PFSK-1 (cell line): ENCODE data around the gene ALX4.

Experiments used
- FOXP2 ChIP-seq: optimal IDR thresholded peaks from 2 replicates; pipeline ENCODE3; 2011; ENCODE audit warnings: borderline replicate concordance, control low read depth, inconsistent platforms; ENCODE audit not compliant: insufficient read depth; ENCODE audit errors: extremely low read length, extremely low read depth
- POLR2AphosphoS5 ChIP-seq: IDR thresholded peaks from 2 replicates; pipeline ENCODE4 v1.6.1; 2012; ENCODE audit warnings: low read depth, mild to moderate bottlenecking, control low read depth, low read length, moderate library complexity
- REST ChIP-seq, 2 experiments: IDR thresholded peaks; 2 replicates each; pipeline versions ENCODE4 v1.6.1 to v1.8.0; 2011 to 2012; ENCODE audit warnings: low read depth in 2 of 2, low read length in 2 of 2, control low read depth in 1 of 2, inconsistent platforms in 1 of 2, mild to moderate bottlenecking in 1 of 2, moderate library complexity in 1 of 2; ENCODE audit not compliant: insufficient read depth in 1 of 2
- SIN3A ChIP-seq: IDR thresholded peaks from 2 replicates; pipeline ENCODE4 v1.6.1; 2012; ENCODE audit warnings: mild to moderate bottlenecking, low read length, moderate library complexity, borderline replicate concordance; ENCODE audit not compliant: insufficient read depth
- TAF1 ChIP-seq: IDR thresholded peaks from 2 replicates; pipeline ENCODE4 v1.6.1; 2012; ENCODE audit warnings: low read length, control low read depth, borderline replicate concordance; ENCODE audit not compliant: insufficient read depth

Gene ALX4

DNA sequence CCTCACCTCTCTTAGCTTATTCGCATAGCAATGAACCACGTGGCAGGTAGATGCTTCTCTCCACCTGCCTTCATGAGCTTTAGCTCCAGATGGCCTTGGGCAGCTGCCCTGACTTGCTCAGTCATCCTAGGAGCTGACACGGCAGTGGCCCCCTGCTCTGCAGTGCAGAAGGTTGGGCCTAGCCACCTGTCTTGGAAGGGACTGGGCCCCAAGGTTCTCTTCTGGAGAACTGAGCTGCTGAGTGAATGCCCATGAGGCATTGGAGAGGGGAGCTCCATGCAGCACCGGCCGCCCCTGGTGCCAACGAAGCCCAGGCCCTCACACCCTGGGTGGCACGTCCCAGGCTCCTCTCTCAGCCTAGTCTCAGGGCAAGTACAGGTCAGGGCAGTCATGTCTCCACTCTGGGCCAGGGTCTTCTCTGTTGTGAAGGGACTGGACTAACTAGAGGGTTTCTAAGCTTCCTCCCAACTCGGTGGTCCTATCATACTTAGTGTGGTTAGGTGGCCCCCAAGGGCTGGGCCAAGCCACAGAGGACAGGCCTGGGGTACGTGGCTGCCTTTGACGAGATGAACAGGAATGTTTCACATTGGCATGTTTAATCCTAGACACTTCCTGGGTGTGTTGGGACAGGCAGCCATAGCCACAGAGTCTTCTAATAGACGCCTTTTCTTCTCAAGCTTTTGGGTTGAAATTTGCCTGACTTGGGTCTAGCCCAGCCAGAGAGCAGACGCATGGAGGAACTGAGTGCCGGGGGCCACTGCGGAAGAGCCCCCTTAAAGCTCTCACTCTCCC lies 47.9 kb downstream of the ALX4 start:
- TF ChIP-seq POLR2AphosphoS5 (no peak), TAF1 (no peak), REST (IDR thresholded peaks at IDR 0.05; ENCODE audit: insufficient read depth in 1 of 2, low read depth in 2 of 2, low read length in 2 of 2) (no peak), SIN3A (no peak), FOXP2 (no peak)

- TF ChIP-seq POLR2AphosphoS5 (no peak), SIN3A (no peak), TAF1 (no peak), FOXP2 (no peak), REST (IDR thresholded peaks at IDR 0.05; ENCODE audit: insufficient read depth in 1 of 2, low read depth in 2 of 2, low read length in 2 of 2) (no peak)
Observed at GRCh38 chr11:44260081-44260480, 49.9 kb downstream of the ALX4 start.

GRCh38 chr11:44258839-44259420 lies 51.0 kb downstream of the ALX4 start:
- no peak for TF ChIP-seq FOXP2
- no peak for TF ChIP-seq POLR2AphosphoS5
- TF ChIP-seq TAF1: no peak
- no peak for TF ChIP-seq SIN3A
- TF ChIP-seq REST (IDR thresholded peaks at IDR 0.05; ENCODE audit: insufficient read depth in 1 of 2, low read depth in 2 of 2, low read length in 2 of 2): no peak

DNA sequence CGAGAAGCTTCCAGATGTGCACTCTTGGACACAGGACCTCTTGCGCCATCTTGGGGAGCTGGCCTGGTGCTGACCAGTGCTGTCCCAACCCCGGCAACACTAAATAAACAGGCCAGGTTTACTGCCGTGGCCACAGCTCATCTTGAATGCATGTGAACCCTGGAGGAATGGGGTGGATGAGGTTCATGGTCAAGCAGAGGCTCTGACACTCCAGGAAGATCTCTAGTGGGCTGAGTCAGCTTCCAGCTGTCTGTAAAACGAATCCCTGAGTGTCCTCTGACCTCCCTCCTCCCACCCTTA lies 51.8 kb downstream of the ALX4 start:
- TF ChIP-seq FOXP2 (no peak), SIN3A (no peak), REST (IDR thresholded peaks at IDR 0.05; ENCODE audit: insufficient read depth in 1 of 2, low read depth in 2 of 2, low read length in 2 of 2) (peak in 1 of 2 experiments; percentile 77; a peak in 2 of 4 replicates), POLR2AphosphoS5 (no peak), TAF1 (no peak)
